Panc1 (cell line): ENCODE data around the gene GPR27. TPM values are rescaled to one million over a fixed set of nuclear protein-coding genes. Genes with fewer than 3 reads are reported as not detected.

Experiments used
- ATAC-seq: fragments of 200-7000 bp; cut with Tn5 transposase; 2 replicates; pipeline ENCODE4 v1.9.1; 2020; ENCODE audit warnings: mild to moderate bottlenecking, moderate library complexity
- BruUV-seq: library from RNA; stranded (reverse); fragments of 400-500 nt; replicated peaks from 2 replicates; lab custom pipeline; 2021; lab: Mats Ljungman, UMichigan
- CTCF ChIA-PET: fragments of 300-600 bp; sonication (Branson Sonifier 250); formaldehyde crosslinking; loops from one replicate; lab custom pipeline; 2022; ENCODE audit warnings: antibody characterized with exemption; lab: Charles Lee
- POLR2A ChIA-PET: fragments of 300-600 bp; sonication (Branson Sonifier 250); formaldehyde crosslinking; loops from one replicate; lab custom pipeline; 2022; ENCODE audit warnings: antibody characterized with exemption; lab: Charles Lee
- DNase-seq: peaks from one replicate; pipeline ENCODE4 v3.0.0-alpha.2; 2010; ENCODE audit warnings: low read depth, low spot score
- H3K27ac ChIP-seq: 2 replicates; pipeline ENCODE4 v1.5.1; 2011; ENCODE audit warnings: mild to moderate bottlenecking, low read length, inconsistent platforms
- H3K27me3 ChIP-seq: fragments of 200-500 bp; sonication (Bioruptor generic); 2 replicates; pipeline ENCODE4 v1.6.0; 2014; ENCODE audit warnings: low read length, inconsistent platforms; ENCODE audit not compliant: control insufficient read depth, insufficient read depth
- H3K36me3 ChIP-seq: fragments of 200-500 bp; sonication (Bioruptor generic); 2 replicates; pipeline ENCODE4 v1.5.1; 2014; ENCODE audit warnings: inconsistent platforms, mild to moderate bottlenecking, low read length, moderate library complexity; ENCODE audit not compliant: control insufficient read depth, insufficient read depth
- H3K4me1 ChIP-seq: 2 replicates; pipeline ENCODE4 v1.5.1; 2011; ENCODE audit warnings: inconsistent platforms, mild to moderate bottlenecking, low read length, moderate library complexity; ENCODE audit not compliant: control insufficient read depth, insufficient read depth
- H3K4me3 ChIP-seq, 2 experiments: 2 replicates each; pipeline ENCODE4 v1.5.1; 2011 to 2012; ENCODE audit warnings: low read depth in 2 of 2, low read length in 2 of 2, mild to moderate bottlenecking in 2 of 2, inconsistent platforms in 1 of 2, moderate library complexity in 1 of 2
- H3K9me3 ChIP-seq: fragments of 200-500 bp; sonication (Bioruptor generic); 2 replicates; pipeline ENCODE4 v1.5.1; 2014; ENCODE audit warnings: low read depth, mild to moderate bottlenecking, inconsistent platforms, low read length, moderate library complexity; ENCODE audit not compliant: control insufficient read depth, insufficient read depth
- POLR2AphosphoS5 ChIP-seq: IDR thresholded peaks from 2 replicates; pipeline ENCODE4 v1.6.1; 2012; ENCODE audit warnings: mild to moderate bottlenecking, low read depth, low read length, moderate library complexity
- SIN3A ChIP-seq: IDR thresholded peaks from 2 replicates; pipeline ENCODE4 v1.6.1; 2012; ENCODE audit warnings: low read depth, mild to moderate bottlenecking, low read length, moderate library complexity, borderline replicate concordance; ENCODE audit not compliant: insufficient read depth
- TCF7L2 ChIP-seq: IDR thresholded peaks from 2 replicates; pipeline ENCODE4 v1.6.1; 2011; ENCODE audit warnings: mild to moderate bottlenecking, low read depth, low read length, inconsistent platforms
- in situ Hi-C: cut with HindIII; loops from 2 replicates; pipeline ENCODE4 v1.10.0; 2016; ENCODE audit warnings: low sequenced_read_pairs, low pct_unique_long_range_greater_than_20kb
- intact Hi-C: fragments of 100-400 bp; cut with micrococcal nuclease; formaldehyde crosslinking; loops from one replicate; pipeline ENCODE4 v1.10.0; 2022; ENCODE audit not compliant: unreplicated experiment
- total RNA-seq: library from RNA; stranded (reverse); gene quantifications from one replicate; pipeline ENCODE4 v1.2.1, GENCODE V29; 2021; ENCODE audit not compliant: unreplicated experiment
- TF ChIP-seq, protein P1 (sequence below), 2 experiments: IDR thresholded peaks; 2 replicates each; pipeline ENCODE4 v1.6.1; 2011 to 2012; ENCODE audit warnings: low read depth in 2 of 2, control low read depth in 1 of 2, low read length in 1 of 2, mild to moderate bottlenecking in 1 of 2, moderate library complexity in 1 of 2; ENCODE audit not compliant: insufficient read depth in 1 of 2
- TF ChIP-seq, protein P2 (sequence below): fragments of 450-650 bp; IDR thresholded peaks from 2 replicates; pipeline ENCODE4 v1.5.1; 2017; ENCODE audit warnings: mild to moderate bottlenecking

The GPR27 gene
- total RNA-seq, 1 experiment from 2014 or later = 0.15 TPM

DNA sequence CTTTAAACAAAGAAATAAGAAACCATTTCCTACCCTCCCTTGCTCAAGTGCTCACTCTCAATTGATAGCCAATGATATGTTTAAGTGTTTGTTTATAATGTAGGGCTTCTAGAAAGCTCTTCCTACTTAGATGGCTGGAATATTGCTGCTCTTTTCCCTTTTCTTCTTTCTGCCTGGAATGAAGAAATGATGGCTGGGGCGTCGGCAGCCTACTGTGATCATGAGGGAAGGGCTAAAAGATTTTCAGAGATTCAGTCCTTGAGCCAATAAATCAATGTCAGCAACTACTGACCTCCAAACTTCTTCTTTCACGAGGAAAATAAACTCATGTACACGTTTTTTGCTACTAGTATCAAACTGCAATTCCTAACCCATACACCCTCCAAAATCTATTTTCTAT is 2.1 kb upstream of the GPR27 start:
- DNase-seq = no peak
- H3K4me1 ChIP-seq = no peaks in the 10 kb centered on the region
- H3K9me3 ChIP-seq = no peaks in the 10 kb centered on the region
- no peak overlapping the region for H3K27ac ChIP-seq
- intact Hi-C loops (no loop called here), in situ Hi-C loops (no loop called here)
- ChIA-PET POLR2A (no interaction called here), CTCF (no interaction called here)
- BruUV-seq = no TSS peak
- no peaks in the 10 kb centered on the region for H3K36me3 ChIP-seq
- no peak overlapping the region for H3K4me3 ChIP-seq
- TF ChIP-seq, protein P1, sequence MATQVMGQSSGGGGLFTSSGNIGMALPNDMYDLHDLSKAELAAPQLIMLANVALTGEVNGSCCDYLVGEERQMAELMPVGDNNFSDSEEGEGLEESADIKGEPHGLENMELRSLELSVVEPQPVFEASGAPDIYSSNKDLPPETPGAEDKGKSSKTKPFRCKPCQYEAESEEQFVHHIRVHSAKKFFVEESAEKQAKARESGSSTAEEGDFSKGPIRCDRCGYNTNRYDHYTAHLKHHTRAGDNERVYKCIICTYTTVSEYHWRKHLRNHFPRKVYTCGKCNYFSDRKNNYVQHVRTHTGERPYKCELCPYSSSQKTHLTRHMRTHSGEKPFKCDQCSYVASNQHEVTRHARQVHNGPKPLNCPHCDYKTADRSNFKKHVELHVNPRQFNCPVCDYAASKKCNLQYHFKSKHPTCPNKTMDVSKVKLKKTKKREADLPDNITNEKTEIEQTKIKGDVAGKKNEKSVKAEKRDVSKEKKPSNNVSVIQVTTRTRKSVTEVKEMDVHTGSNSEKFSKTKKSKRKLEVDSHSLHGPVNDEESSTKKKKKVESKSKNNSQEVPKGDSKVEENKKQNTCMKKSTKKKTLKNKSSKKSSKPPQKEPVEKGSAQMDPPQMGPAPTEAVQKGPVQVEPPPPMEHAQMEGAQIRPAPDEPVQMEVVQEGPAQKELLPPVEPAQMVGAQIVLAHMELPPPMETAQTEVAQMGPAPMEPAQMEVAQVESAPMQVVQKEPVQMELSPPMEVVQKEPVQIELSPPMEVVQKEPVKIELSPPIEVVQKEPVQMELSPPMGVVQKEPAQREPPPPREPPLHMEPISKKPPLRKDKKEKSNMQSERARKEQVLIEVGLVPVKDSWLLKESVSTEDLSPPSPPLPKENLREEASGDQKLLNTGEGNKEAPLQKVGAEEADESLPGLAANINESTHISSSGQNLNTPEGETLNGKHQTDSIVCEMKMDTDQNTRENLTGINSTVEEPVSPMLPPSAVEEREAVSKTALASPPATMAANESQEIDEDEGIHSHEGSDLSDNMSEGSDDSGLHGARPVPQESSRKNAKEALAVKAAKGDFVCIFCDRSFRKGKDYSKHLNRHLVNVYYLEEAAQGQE (IDR thresholded peaks at IDR 0.05; ENCODE audit: insufficient read depth in 1 of 2, low read depth in 2 of 2, low read length in 1 of 2) = no peak
- TF ChIP-seq TCF7L2 (no peak), POLR2AphosphoS5 (no peak), SIN3A (no peak)
- TF ChIP-seq, protein P2, sequence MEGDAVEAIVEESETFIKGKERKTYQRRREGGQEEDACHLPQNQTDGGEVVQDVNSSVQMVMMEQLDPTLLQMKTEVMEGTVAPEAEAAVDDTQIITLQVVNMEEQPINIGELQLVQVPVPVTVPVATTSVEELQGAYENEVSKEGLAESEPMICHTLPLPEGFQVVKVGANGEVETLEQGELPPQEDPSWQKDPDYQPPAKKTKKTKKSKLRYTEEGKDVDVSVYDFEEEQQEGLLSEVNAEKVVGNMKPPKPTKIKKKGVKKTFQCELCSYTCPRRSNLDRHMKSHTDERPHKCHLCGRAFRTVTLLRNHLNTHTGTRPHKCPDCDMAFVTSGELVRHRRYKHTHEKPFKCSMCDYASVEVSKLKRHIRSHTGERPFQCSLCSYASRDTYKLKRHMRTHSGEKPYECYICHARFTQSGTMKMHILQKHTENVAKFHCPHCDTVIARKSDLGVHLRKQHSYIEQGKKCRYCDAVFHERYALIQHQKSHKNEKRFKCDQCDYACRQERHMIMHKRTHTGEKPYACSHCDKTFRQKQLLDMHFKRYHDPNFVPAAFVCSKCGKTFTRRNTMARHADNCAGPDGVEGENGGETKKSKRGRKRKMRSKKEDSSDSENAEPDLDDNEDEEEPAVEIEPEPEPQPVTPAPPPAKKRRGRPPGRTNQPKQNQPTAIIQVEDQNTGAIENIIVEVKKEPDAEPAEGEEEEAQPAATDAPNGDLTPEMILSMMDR = no peak
- ATAC-seq = no peak
- no peaks in the 10 kb centered on the region for H3K27me3 ChIP-seq

DNA sequence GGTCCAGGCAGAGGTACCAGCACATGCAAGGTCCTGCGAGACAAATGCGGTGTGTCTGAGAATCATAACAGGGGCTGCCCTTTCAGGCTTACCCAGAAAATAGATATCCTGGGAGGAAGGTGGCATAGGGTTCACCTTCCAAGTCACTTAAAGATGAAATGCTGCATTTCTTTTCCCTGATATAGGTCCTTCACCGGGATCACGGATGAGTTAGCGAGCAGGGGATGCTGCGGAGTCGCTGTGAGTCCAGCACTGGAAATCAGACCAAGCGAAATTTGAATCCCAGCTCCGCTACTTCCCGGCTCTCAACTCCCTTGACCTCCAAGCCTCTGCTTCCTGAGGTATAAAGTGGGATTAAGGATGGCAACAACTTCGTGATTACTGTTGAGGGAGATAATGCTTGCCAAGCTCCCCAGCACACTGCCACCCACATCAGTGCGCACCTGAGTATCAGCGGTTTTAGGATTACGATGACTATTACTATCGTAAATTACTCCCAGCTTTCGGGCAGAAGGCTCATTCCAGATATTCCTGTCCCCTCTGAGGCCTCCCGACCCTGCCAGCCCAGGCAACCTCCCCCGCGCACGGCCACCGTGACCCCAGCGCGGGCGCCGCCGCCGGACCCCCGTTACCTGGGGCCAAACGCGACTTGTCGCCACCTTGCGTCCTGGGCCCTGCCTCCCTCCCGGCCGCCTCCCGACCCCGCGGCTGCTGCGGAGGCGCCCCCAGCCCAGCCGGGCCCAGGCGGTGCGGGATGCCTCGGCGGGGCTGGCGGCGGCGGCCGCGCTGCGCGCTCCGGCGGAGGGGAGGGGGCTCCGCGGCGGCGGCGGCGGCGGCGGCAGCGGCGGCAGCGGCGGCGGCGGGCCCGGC is 589 bp upstream of the GPR27 start:
- in situ Hi-C loops (no loop called here), intact Hi-C loops (no loop called here)
- no peaks in the 10 kb centered on the region for H3K9me3 ChIP-seq
- ATAC-seq (no peak), DNase-seq (no peak)
- no peak for TF ChIP-seq TCF7L2
- TF ChIP-seq, protein P2 = no peak
- TF ChIP-seq, protein P1 (IDR thresholded peaks at IDR 0.05; ENCODE audit: insufficient read depth in 1 of 2, low read depth in 2 of 2, low read length in 1 of 2) = no peak
- TF ChIP-seq POLR2AphosphoS5 = no peak
- TF ChIP-seq SIN3A = no peak
- H3K27me3 ChIP-seq = no peaks in the 10 kb centered on the region
- no TSS peak for BruUV-seq
- H3K4me3 ChIP-seq = no peak overlapping the region
- no peaks in the 10 kb centered on the region for H3K4me1 ChIP-seq
- no peaks in the 10 kb centered on the region for H3K36me3 ChIP-seq
- POLR2A ChIA-PET = no interaction called here
- H3K27ac ChIP-seq = no peak overlapping the region
- CTCF ChIA-PET = no interaction called here
